T follicular helper cell (primary cell): Measurements from ENCODE around the gene NCAPH2.
A peak's percentile ranks its signal among the peaks of the same experiment; 100 is the strongest.

Experiments used
- DNase-seq: peaks from one replicate; pipeline ENCODE4 v3.0.0-alpha.2; 2020; ENCODE audit warnings: low read depth

The NCAPH2 gene

GRCh38 chr22:50490531-50491308 lies 17.3 kb upstream of the NCAPH2 start:
- DNase-seq, result no peak

GRCh38 chr22:50497093-50497492 lies 10.9 kb upstream of the NCAPH2 start:
- no peak for DNase-seq

GRCh38 chr22:50498322-50498890 lies 9.6 kb upstream of the NCAPH2 start:
- DNase-seq, result peak; percentile 56

- DNase-seq, result no peak
These were observed 7.6 kb upstream of the NCAPH2 start for GRCh38 chr22:50500452-50500851.

GRCh38 chr22:50502096-50502495 lies 5.9 kb upstream of the NCAPH2 start:
- no peak for DNase-seq

GRCh38 chr22:50502628-50503474 lies 5.2 kb upstream of the NCAPH2 start:
- no peak for DNase-seq

- no peak for DNase-seq
These were observed 4.4 kb upstream of the NCAPH2 start for GRCh38 chr22:50503475-50504145.

GRCh38 chr22:50504369-50505211 lies 3.4 kb upstream of the NCAPH2 start:
- DNase-seq, result no peak

GRCh38 chr22:50505276-50505775 lies 2.7 kb upstream of the NCAPH2 start:
- no peak for DNase-seq

GRCh38 chr22:50505776-50506610 lies 2.0 kb upstream of the NCAPH2 start:
- DNase-seq, result no peak

- DNase-seq, result no peak
These were observed 1.2 kb upstream of the NCAPH2 start for GRCh38 chr22:50506611-50507420.

- peak; percentile 90 for DNase-seq
These were observed 518 bp upstream of the NCAPH2 start, which contains the start of gene LMF2 for GRCh38 chr22:50507421-50507990. LMF2 (minus strand) TSS chr22:50507702; CDS start chr22:50507675, 27 bp downstream.

- DNase-seq, result no peak
These were observed 873 bp downstream of the NCAPH2 start for GRCh38 chr22:50508897-50509296.

GRCh38 chr22:50513175-50513574 lies 5.2 kb downstream of the NCAPH2 start:
- DNase-seq, result no peak

GRCh38 chr22:50516068-50516467 lies 8.0 kb downstream of the NCAPH2 start:
- no peak for DNase-seq

- no peak for DNase-seq
These were observed 8.9 kb downstream of the NCAPH2 start for GRCh38 chr22:50516891-50517290.

GRCh38 chr22:50517495-50518260 lies 9.7 kb downstream of the NCAPH2 start:
- DNase-seq, result no peak

GRCh38 chr22:50518606-50519005 lies 10.6 kb downstream of the NCAPH2 start:
- no peak for DNase-seq
